Panc1 (cell line): ENCODE results near the gene IGBP1.

Experiments
- CTCF ChIP-seq: fragments of 450-650 bp; IDR thresholded peaks from 2 replicates; pipeline ENCODE4 v1.5.1; 2017; ENCODE audit warnings: mild to moderate bottlenecking
- POLR2AphosphoS5 ChIP-seq: IDR thresholded peaks from 2 replicates; pipeline ENCODE4 v1.6.1; 2012; ENCODE audit warnings: mild to moderate bottlenecking, low read depth, low read length, moderate library complexity
- REST ChIP-seq, 2 experiments: IDR thresholded peaks; 2 replicates each; pipeline ENCODE4 v1.6.1; 2011 to 2012; ENCODE audit warnings: low read depth in 2 of 2, control low read depth in 1 of 2, low read length in 1 of 2, mild to moderate bottlenecking in 1 of 2, moderate library complexity in 1 of 2; ENCODE audit not compliant: insufficient read depth in 1 of 2
- SIN3A ChIP-seq: IDR thresholded peaks from 2 replicates; pipeline ENCODE4 v1.6.1; 2012; ENCODE audit warnings: low read depth, mild to moderate bottlenecking, low read length, moderate library complexity, borderline replicate concordance; ENCODE audit not compliant: insufficient read depth
- TCF7L2 ChIP-seq: IDR thresholded peaks from 2 replicates; pipeline ENCODE4 v1.6.1; 2011; ENCODE audit warnings: mild to moderate bottlenecking, low read depth, low read length, inconsistent platforms

- TF ChIP-seq CTCF (no peak), SIN3A (no peak), POLR2AphosphoS5 (no peak), REST (IDR thresholded peaks at IDR 0.05; ENCODE audit: insufficient read depth in 1 of 2, low read depth in 2 of 2, low read length in 1 of 2) (no peak), TCF7L2 (no peak)
Observed at GRCh38 chrX:70172221-70172620, 39.0 kb downstream of the IGBP1 start.
